HG03565 (cell line): Measurements from ENCODE around the gene ATG12.
"Not testable (repeated sequence)": the region's sequence is repeated elsewhere in the genome, so short reads cannot be mapped to it uniquely, and the experiment has no call there.

Experiments
- ATAC-seq: cut with Tn5 transposase; IDR thresholded peaks from one replicate; pipeline ENCODE4 v1.9.1; 2021; ENCODE audit warnings: mild to moderate bottlenecking, moderate library complexity; ENCODE audit not compliant: unreplicated experiment

ATG12 gene

GRCh38 chr5:115809946-115810345 lies 31.4 kb downstream of the ATG12 start:
- no peak for ATAC-seq

- ATAC-seq, result not testable (repeated sequence)
Observed at GRCh38 chr5:115808066-115808465, 33.3 kb downstream of the ATG12 start.

- ATAC-seq, result no peak
Observed at GRCh38 chr5:115807654-115808052, 33.7 kb downstream of the ATG12 start.

- ATAC-seq, result no peak
Observed at GRCh38 chr5:115806986-115807653, 34.2 kb downstream of the ATG12 start.

GRCh38 chr5:115801984-115802383 lies 39.4 kb downstream of the ATG12 start:
- ATAC-seq, result no peak

- ATAC-seq, result no peak
Observed at GRCh38 chr5:115801152-115801551, 40.2 kb downstream of the ATG12 start.

GRCh38 chr5:115800108-115800507 lies 41.3 kb downstream of the ATG12 start:
- ATAC-seq, result no peak

GRCh38 chr5:115798252-115798651 lies 43.1 kb downstream of the ATG12 start:
- ATAC-seq, result no peak

- ATAC-seq, result no peak
Observed at GRCh38 chr5:115796656-115797055, 44.7 kb downstream of the ATG12 start.

- ATAC-seq, result no peak
Observed at GRCh38 chr5:115795700-115796099, 45.7 kb downstream of the ATG12 start.

GRCh38 chr5:115788440-115788839 lies 52.9 kb downstream of the ATG12 start:
- ATAC-seq, result no peak

- no peak for ATAC-seq
Observed at GRCh38 chr5:115787426-115787825, 53.9 kb downstream of the ATG12 start.

GRCh38 chr5:115785381-115786065 lies 55.8 kb downstream of the ATG12 start:
- no peak for ATAC-seq

- no peak for ATAC-seq
Observed at GRCh38 chr5:115778417-115778816, 62.9 kb downstream of the ATG12 start.
